ENCODE data around the gene MACROD1.
"Not testable (repeated sequence)": the region's sequence is repeated elsewhere in the genome, so short reads cannot be mapped to it uniquely, and the experiment has no call there.

Gene MACROD1

GRCh38 chr11:64052436-64052835, 113.5 kb downstream of the MACROD1 start:
- DNase-seq = no peak

- no peak for DNase-seq
Measured at GRCh38 chr11:64051297-64051696, 114.6 kb downstream of the MACROD1 start.

GRCh38 chr11:64049509-64049908, 116.4 kb downstream of the MACROD1 start:
- no peak for DNase-seq

GRCh38 chr11:64048042-64048854, 117.7 kb downstream of the MACROD1 start:
- no peak for DNase-seq

- not testable (repeated sequence) for DNase-seq
Measured at GRCh38 chr11:64047373-64047772, 118.5 kb downstream of the MACROD1 start.

GRCh38 chr11:64045700-64046099, 120.2 kb downstream of the MACROD1 start:
- DNase-seq = no peak

- DNase-seq = no peak
Measured at GRCh38 chr11:64044730-64045393, 121.1 kb downstream of the MACROD1 start.

GRCh38 chr11:64043545-64043944, 122.4 kb downstream of the MACROD1 start:
- no peak for DNase-seq

GRCh38 chr11:64042301-64042700, 123.6 kb downstream of the MACROD1 start:
- DNase-seq = no peak

GRCh38 chr11:64041846-64042245, 124.1 kb downstream of the MACROD1 start:
- DNase-seq = no peak

GRCh38 chr11:64040684-64041322, 125.1 kb downstream of the MACROD1 start:
- DNase-seq = no peak

- DNase-seq = no peak
Measured at GRCh38 chr11:64039012-64039665, 126.8 kb downstream of the MACROD1 start.

- DNase-seq = no peak
Measured at GRCh38 chr11:64038500-64038899, 127.4 kb downstream of the MACROD1 start.

- no peak for DNase-seq
Measured at GRCh38 chr11:64037027-64037634, 128.8 kb downstream of the MACROD1 start.

- peak; percentile 47 for DNase-seq
Measured at GRCh38 chr11:64036087-64037026, 129.6 kb downstream of the MACROD1 start.

GRCh38 chr11:64035576-64035975, 130.3 kb downstream of the MACROD1 start, which contains the start of gene FLRT1:
Gene FLRT1, plus strand, starts transcription at chr11:64035931. Its CDS starts 80,337 bp downstream, at chr11:64116268.
- no peak for DNase-seq

GRCh38 chr11:64035081-64035524, 130.8 kb downstream of the MACROD1 start:
- no peak for DNase-seq

- no peak for DNase-seq
Measured at GRCh38 chr11:64034411-64034811, 131.5 kb downstream of the MACROD1 start.

- DNase-seq = peak; percentile 25
Measured at GRCh38 chr11:64032050-64032449, 133.9 kb downstream of the MACROD1 start.

GRCh38 chr11:64031001-64031400, 134.9 kb downstream of the MACROD1 start:
- no peak for DNase-seq

GRCh38 chr11:64029773-64030172, 136.1 kb downstream of the MACROD1 start:
- no peak for DNase-seq

All from fibroblast of upper back skin (primary cell).